ENCODE measurements around the gene SUSD3.

SUSD3 gene

GRCh38 chr9:93095205-93096130 lies 37.0 kb downstream of the SUSD3 start:
- Histone ChIP-seq H3K27me3 (ENCODE audit: insufficient read depth, poor library complexity, severe bottlenecking) (no peaks in the 10 kb centered on the region), H3K4me3 (replicated peaks; ENCODE audit: insufficient read depth, low read length) (peak overlapping the region; percentile 86), H3K27ac (replicated peaks) (peak overlapping the region; percentile 94)
- DNase-seq (ENCODE audit: low read depth in 1 of 2, low spot score in 1 of 2): peak; percentile 96 to 100
- TF ChIP-seq SPI1 (IDR thresholded peaks at IDR 0.05; ENCODE audit: borderline replicate concordance, low read depth) (no peak), POLR2AphosphoS5 (IDR thresholded peaks at IDR 0.05; ENCODE audit: low read depth) (peak; percentile 50; the same call in 1 of the 2 replicates)

DNA sequence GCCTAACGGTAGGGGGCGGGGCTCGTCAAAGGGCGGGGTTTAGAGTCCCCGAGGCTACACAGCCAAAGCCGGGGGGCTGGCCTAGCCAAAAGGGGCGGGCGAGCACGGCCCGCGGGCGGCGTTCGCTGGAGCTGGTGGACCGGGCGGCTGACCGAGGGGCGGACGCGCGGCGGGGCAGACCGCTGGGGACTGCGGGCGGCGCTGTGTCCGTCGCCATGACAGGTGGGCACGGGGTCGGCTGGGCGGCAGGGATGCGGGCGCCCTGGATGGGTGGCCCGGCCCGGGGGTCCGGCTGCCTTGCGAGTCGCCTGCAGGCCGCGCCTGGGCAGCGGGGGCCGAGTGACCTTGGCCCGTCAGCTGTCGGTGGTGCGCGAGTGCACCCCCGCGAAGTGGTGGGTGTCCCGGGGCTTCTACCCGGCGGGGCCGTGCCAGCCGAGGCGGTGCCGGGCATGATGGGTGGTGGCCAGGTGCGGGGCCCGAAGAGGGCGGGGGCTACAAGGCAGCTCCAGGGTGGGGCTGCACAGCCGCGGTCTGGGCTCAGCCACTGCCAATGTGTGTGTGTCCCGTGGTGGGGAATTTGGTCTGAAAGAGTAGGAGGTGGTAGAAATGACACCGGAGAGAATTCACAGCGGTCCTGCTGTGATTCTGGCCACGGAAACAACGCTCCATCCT lies 37.8 kb downstream of the SUSD3 start, which contains the start of gene CARD19:
Gene CARD19 (plus strand): TSS at position 87 of the 672 bp plus-strand sequence. CDS start 129 bp downstream, at position 216.
- no peak for DNase-seq (ENCODE audit: low read depth in 1 of 2, low spot score in 1 of 2)
- H3K27ac ChIP-seq (replicated peaks): peak within 1 kb of the TSS; percentile 94
- no peak for TF ChIP-seq POLR2AphosphoS5 (IDR thresholded peaks at IDR 0.05; ENCODE audit: low read depth)
- TF ChIP-seq, protein P1, sequence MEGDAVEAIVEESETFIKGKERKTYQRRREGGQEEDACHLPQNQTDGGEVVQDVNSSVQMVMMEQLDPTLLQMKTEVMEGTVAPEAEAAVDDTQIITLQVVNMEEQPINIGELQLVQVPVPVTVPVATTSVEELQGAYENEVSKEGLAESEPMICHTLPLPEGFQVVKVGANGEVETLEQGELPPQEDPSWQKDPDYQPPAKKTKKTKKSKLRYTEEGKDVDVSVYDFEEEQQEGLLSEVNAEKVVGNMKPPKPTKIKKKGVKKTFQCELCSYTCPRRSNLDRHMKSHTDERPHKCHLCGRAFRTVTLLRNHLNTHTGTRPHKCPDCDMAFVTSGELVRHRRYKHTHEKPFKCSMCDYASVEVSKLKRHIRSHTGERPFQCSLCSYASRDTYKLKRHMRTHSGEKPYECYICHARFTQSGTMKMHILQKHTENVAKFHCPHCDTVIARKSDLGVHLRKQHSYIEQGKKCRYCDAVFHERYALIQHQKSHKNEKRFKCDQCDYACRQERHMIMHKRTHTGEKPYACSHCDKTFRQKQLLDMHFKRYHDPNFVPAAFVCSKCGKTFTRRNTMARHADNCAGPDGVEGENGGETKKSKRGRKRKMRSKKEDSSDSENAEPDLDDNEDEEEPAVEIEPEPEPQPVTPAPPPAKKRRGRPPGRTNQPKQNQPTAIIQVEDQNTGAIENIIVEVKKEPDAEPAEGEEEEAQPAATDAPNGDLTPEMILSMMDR (IDR thresholded peaks at IDR 0.05; ENCODE audit: insufficient read depth, low read length): no peak
- no peak for TF ChIP-seq GABPA (IDR thresholded peaks at IDR 0.05; ENCODE audit: low read depth)
- TF ChIP-seq SPI1 (IDR thresholded peaks at IDR 0.05; ENCODE audit: borderline replicate concordance, low read depth): no peak
- TF ChIP-seq, protein P2, sequence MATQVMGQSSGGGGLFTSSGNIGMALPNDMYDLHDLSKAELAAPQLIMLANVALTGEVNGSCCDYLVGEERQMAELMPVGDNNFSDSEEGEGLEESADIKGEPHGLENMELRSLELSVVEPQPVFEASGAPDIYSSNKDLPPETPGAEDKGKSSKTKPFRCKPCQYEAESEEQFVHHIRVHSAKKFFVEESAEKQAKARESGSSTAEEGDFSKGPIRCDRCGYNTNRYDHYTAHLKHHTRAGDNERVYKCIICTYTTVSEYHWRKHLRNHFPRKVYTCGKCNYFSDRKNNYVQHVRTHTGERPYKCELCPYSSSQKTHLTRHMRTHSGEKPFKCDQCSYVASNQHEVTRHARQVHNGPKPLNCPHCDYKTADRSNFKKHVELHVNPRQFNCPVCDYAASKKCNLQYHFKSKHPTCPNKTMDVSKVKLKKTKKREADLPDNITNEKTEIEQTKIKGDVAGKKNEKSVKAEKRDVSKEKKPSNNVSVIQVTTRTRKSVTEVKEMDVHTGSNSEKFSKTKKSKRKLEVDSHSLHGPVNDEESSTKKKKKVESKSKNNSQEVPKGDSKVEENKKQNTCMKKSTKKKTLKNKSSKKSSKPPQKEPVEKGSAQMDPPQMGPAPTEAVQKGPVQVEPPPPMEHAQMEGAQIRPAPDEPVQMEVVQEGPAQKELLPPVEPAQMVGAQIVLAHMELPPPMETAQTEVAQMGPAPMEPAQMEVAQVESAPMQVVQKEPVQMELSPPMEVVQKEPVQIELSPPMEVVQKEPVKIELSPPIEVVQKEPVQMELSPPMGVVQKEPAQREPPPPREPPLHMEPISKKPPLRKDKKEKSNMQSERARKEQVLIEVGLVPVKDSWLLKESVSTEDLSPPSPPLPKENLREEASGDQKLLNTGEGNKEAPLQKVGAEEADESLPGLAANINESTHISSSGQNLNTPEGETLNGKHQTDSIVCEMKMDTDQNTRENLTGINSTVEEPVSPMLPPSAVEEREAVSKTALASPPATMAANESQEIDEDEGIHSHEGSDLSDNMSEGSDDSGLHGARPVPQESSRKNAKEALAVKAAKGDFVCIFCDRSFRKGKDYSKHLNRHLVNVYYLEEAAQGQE (IDR thresholded peaks at IDR 0.05; ENCODE audit: insufficient replicate concordance, low read depth): no peak
- no peaks in the 10 kb centered on the region for H3K27me3 ChIP-seq (ENCODE audit: insufficient read depth, poor library complexity, severe bottlenecking)
- peak within 1 kb of the TSS; percentile 86 for H3K4me3 ChIP-seq (replicated peaks; ENCODE audit: insufficient read depth, low read length)

DNA sequence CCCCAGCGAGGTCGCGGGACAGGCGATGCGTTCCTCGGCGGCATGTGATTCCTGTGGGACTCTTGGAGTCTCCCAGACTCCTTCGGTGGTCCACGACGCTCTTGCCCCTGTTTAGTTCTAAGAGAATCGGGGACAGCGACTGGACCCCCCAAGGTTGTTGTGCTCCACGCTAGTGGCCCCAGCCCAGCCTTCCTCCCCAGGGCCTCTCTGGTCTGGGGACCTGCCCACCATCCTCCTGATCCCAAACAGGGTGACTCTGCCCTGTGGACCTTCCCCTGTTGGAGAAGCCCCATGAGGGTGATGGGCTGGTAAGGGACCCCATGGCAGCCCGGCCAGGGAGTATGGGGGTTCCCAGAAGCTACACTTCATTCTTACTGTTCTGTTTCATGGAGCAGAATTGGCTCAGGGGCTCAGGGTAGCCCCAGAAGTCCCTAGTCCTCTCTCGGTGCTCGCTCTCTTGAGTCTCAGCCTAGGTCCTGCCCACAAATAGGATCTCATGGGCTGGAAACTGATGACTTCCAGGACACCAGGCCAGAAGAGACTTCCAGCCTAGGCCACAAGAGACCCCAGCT lies 38.4 kb downstream of the SUSD3 start:
- no peak for DNase-seq (ENCODE audit: low read depth in 1 of 2, low spot score in 1 of 2)
- Histone ChIP-seq H3K27me3 (ENCODE audit: insufficient read depth, poor library complexity, severe bottlenecking) (no peaks in the 10 kb centered on the region), H3K27ac (replicated peaks) (peak overlapping the region; percentile 42), H3K4me3 (replicated peaks; ENCODE audit: insufficient read depth, low read length) (peak overlapping the region; percentile 86)
- TF ChIP-seq SPI1 (IDR thresholded peaks at IDR 0.05; ENCODE audit: borderline replicate concordance, low read depth): no peak
- TF ChIP-seq, protein P2 (IDR thresholded peaks at IDR 0.05; ENCODE audit: insufficient replicate concordance, low read depth): no peak
- TF ChIP-seq, protein P1 (IDR thresholded peaks at IDR 0.05; ENCODE audit: insufficient read depth, low read length): no peak
- no peak for TF ChIP-seq POLR2AphosphoS5 (IDR thresholded peaks at IDR 0.05; ENCODE audit: low read depth)
- no peak for TF ChIP-seq GABPA (IDR thresholded peaks at IDR 0.05; ENCODE audit: low read depth)

Data from HL-60 (cell line).